Activated CD4-positive, alpha-beta T cell treated with anti-CD3 and anti-CD28 coated beads, Interleukin-2, amount 10 ng/mL, durations not matched to agents 24 days and 14 days (primary cell): ENCODE measurements around the gene SMIM41. TPM values are rescaled to one million over a fixed set of nuclear protein-coding genes. Genes with fewer than 3 reads are reported as not detected.
A peak's percentile ranks its signal among the peaks of the same experiment; 100 is the strongest.

ENCODE experiments used
- DNase-seq: peaks from one replicate; pipeline ENCODE4 v3.0.0; 2022
- H3K27ac Mint-ChIP-seq: one replicate; pipeline ENCODE4 v1.8.0; 2022; ENCODE audit warnings: mild to moderate bottlenecking, mixed read lengths
- H3K27me3 Mint-ChIP-seq: one replicate; pipeline ENCODE4 v1.8.0; 2022; ENCODE audit warnings: mixed read lengths
- H3K36me3 Mint-ChIP-seq: one replicate; pipeline ENCODE4 v1.8.0; 2022; ENCODE audit warnings: low read depth, mild to moderate bottlenecking, mixed read lengths
- H3K4me1 Mint-ChIP-seq: one replicate; pipeline ENCODE4 v1.8.0; 2021; ENCODE audit warnings: mixed read lengths
- H3K4me3 Mint-ChIP-seq: one replicate; pipeline ENCODE4 v1.8.0; 2022; ENCODE audit warnings: mild to moderate bottlenecking, moderate library complexity, mixed read lengths
- H3K9me3 Mint-ChIP-seq: one replicate; pipeline ENCODE4 v1.8.0; 2021; ENCODE audit warnings: mixed read lengths
- intact Hi-C: fragments of 100-400 bp; cut with micrococcal nuclease; formaldehyde crosslinking; loops from one replicate; pipeline ENCODE4 v1.15.1; 2023
- total RNA-seq: library from RNA; stranded (reverse); gene quantifications from 2 replicates; pipeline ENCODE4 v1.2.3, GENCODE V29; 2022

The SMIM41 gene
- total RNA-seq, 1 donor from 2014 or later = 0.19 TPM

- no peaks in the 10 kb centered on the region for H3K36me3 Mint-ChIP-seq
- no peak for DNase-seq
- H3K4me1 Mint-ChIP-seq = no peaks in the 10 kb centered on the region
- peaks cover 5% of the 10 kb centered on the region for H3K27me3 Mint-ChIP-seq
- H3K27ac Mint-ChIP-seq = no peak overlapping the region
- H3K4me3 Mint-ChIP-seq = no peak overlapping the region
- no peaks in the 10 kb centered on the region for H3K9me3 Mint-ChIP-seq
- intact Hi-C loops = no loop called here
Measured at GRCh38 chr12:52141875-52142274, 62.4 kb downstream of the SMIM41 start.

GRCh38 chr12:52142431-52142830 is 62.9 kb downstream of the SMIM41 start:
- no peak overlapping the region for H3K4me3 Mint-ChIP-seq
- H3K4me1 Mint-ChIP-seq = no peaks in the 10 kb centered on the region
- intact Hi-C loops = no loop called here
- H3K27me3 Mint-ChIP-seq = peaks cover 5% of the 10 kb centered on the region
- H3K36me3 Mint-ChIP-seq = no peaks in the 10 kb centered on the region
- no peak overlapping the region for H3K27ac Mint-ChIP-seq
- H3K9me3 Mint-ChIP-seq = no peaks in the 10 kb centered on the region
- no peak for DNase-seq

GRCh38 chr12:52144512-52145227 is 65.2 kb downstream of the SMIM41 start:
- Mint-ChIP-seq H3K4me3 (no peak overlapping the region), H3K36me3 (no peaks in the 10 kb centered on the region), H3K4me1 (no peaks in the 10 kb centered on the region), H3K27ac (no peak overlapping the region), H3K9me3 (no peaks in the 10 kb centered on the region), H3K27me3 (no peaks in the 10 kb centered on the region)
- intact Hi-C loops = no loop called here
- no peak for DNase-seq

- no peak for DNase-seq
- no peaks in the 10 kb centered on the region for H3K9me3 Mint-ChIP-seq
- no peaks in the 10 kb centered on the region for H3K4me1 Mint-ChIP-seq
- no peaks in the 10 kb centered on the region for H3K27me3 Mint-ChIP-seq
- intact Hi-C loops = no loop called here
- no peak overlapping the region for H3K27ac Mint-ChIP-seq
- no peaks in the 10 kb centered on the region for H3K36me3 Mint-ChIP-seq
- no peak overlapping the region for H3K4me3 Mint-ChIP-seq
Measured at GRCh38 chr12:52145228-52146088, 66.0 kb downstream of the SMIM41 start.

GRCh38 chr12:52146089-52146821 is 66.8 kb downstream of the SMIM41 start:
- Mint-ChIP-seq H3K36me3 (no peaks in the 10 kb centered on the region), H3K9me3 (no peaks in the 10 kb centered on the region), H3K4me3 (no peak overlapping the region), H3K4me1 (peaks cover 1% of the 10 kb centered on the region), H3K27ac (no peak overlapping the region), H3K27me3 (peaks cover 1% of the 10 kb centered on the region)
- DNase-seq = no peak
- intact Hi-C loops = no loop called here

- Mint-ChIP-seq H3K27ac (no peak overlapping the region), H3K4me1 (peaks cover 8% of the 10 kb centered on the region)
Measured at GRCh38 chr12:52146822-52147366, 67.4 kb downstream of the SMIM41 start.

GRCh38 chr12:52147367-52147963 is 68.0 kb downstream of the SMIM41 start:
- no peak for DNase-seq
- H3K27me3 Mint-ChIP-seq = peaks cover 4% of the 10 kb centered on the region
- no peaks in the 10 kb centered on the region for H3K9me3 Mint-ChIP-seq
- H3K27ac Mint-ChIP-seq = no peak overlapping the region
- intact Hi-C loops = no loop called here
- H3K4me1 Mint-ChIP-seq = peaks cover 8% of the 10 kb centered on the region
- no peak overlapping the region for H3K4me3 Mint-ChIP-seq
- H3K36me3 Mint-ChIP-seq = no peaks in the 10 kb centered on the region

More at GRCh38 chr12:52146822-52147366, 67.4 kb downstream of the SMIM41 start:
- Mint-ChIP-seq H3K27me3 (peaks cover 4% of the 10 kb centered on the region), H3K4me3 (no peak overlapping the region), H3K36me3 (no peaks in the 10 kb centered on the region), H3K9me3 (no peaks in the 10 kb centered on the region)
- intact Hi-C loops = no loop called here
- no peak for DNase-seq

GRCh38 chr12:52147964-52148463 is 68.5 kb downstream of the SMIM41 start:
- Mint-ChIP-seq H3K4me1 (peaks cover 8% of the 10 kb centered on the region), H3K27me3 (peaks cover 4% of the 10 kb centered on the region), H3K9me3 (no peaks in the 10 kb centered on the region), H3K27ac (no peak overlapping the region), H3K4me3 (no peak overlapping the region), H3K36me3 (no peaks in the 10 kb centered on the region)
- intact Hi-C loops = no loop called here
- DNase-seq = no peak

- H3K36me3 Mint-ChIP-seq = no peaks in the 10 kb centered on the region
- DNase-seq = no peak
- peaks cover 4% of the 10 kb centered on the region for H3K27me3 Mint-ChIP-seq
- no peaks in the 10 kb centered on the region for H3K9me3 Mint-ChIP-seq
- H3K4me1 Mint-ChIP-seq = peaks cover 8% of the 10 kb centered on the region
- intact Hi-C loops = no loop called here
- no peak overlapping the region for H3K4me3 Mint-ChIP-seq
- H3K27ac Mint-ChIP-seq = no peak overlapping the region
Measured at GRCh38 chr12:52148464-52149181, 69.1 kb downstream of the SMIM41 start.

GRCh38 chr12:52149182-52149641 is 69.7 kb downstream of the SMIM41 start:
- H3K4me1 Mint-ChIP-seq = peaks cover 8% of the 10 kb centered on the region
- H3K27me3 Mint-ChIP-seq = peaks cover 4% of the 10 kb centered on the region
- H3K36me3 Mint-ChIP-seq = no peaks in the 10 kb centered on the region
- no peak overlapping the region for H3K27ac Mint-ChIP-seq
- DNase-seq = no peak
- intact Hi-C loops = no loop called here
- no peaks in the 10 kb centered on the region for H3K9me3 Mint-ChIP-seq
- no peak overlapping the region for H3K4me3 Mint-ChIP-seq

- Mint-ChIP-seq H3K4me1 (peaks cover 8% of the 10 kb centered on the region), H3K36me3 (no peaks in the 10 kb centered on the region), H3K4me3 (no peak overlapping the region), H3K9me3 (no peaks in the 10 kb centered on the region), H3K27me3 (peaks cover 4% of the 10 kb centered on the region), H3K27ac (no peak overlapping the region)
- intact Hi-C loops = loop anchor here (5.0 to 10.0 kb wide), 3 partner anchors 435 to 835 kb away; no protein-coding TSS in a partner anchor
- DNase-seq = no peak
Measured at GRCh38 chr12:52149651-52150241, 70.2 kb downstream of the SMIM41 start.

- no peak for DNase-seq
- Mint-ChIP-seq H3K9me3 (no peaks in the 10 kb centered on the region), H3K27ac (no peak overlapping the region), H3K36me3 (no peaks in the 10 kb centered on the region), H3K4me1 (peaks cover 19% of the 10 kb centered on the region), H3K27me3 (peaks cover 4% of the 10 kb centered on the region), H3K4me3 (peak overlapping the region; percentile 34)
- intact Hi-C loops = loop anchor here (5.0 to 10.0 kb wide), 3 partner anchors 434 to 834 kb away; no protein-coding TSS in a partner anchor
Measured at GRCh38 chr12:52151153-52151836, 71.8 kb downstream of the SMIM41 start.
